KOPT-K1 (cell line): ENCODE results near the gene P2RY12.

Source experiments
- H3K27ac ChIP-seq: fragments of 200-600 bp; sonication (generic); 2 replicates; pipeline ENCODE4 v1.5.1; 2016; ENCODE audit warnings: antibody characterized with exemption, mild to moderate bottlenecking, low read depth, low read length; ENCODE audit not compliant: poor library complexity, severe bottlenecking
- H3K36me3 ChIP-seq: fragments of 200-600 bp; sonication (generic); 2 replicates; pipeline ENCODE4 v1.5.1; 2017; ENCODE audit warnings: antibody characterized with exemption, mild to moderate bottlenecking, low read length, moderate library complexity; ENCODE audit not compliant: insufficient read depth
- H3K9me3 ChIP-seq: fragments of 200-600 bp; sonication (generic); 2 replicates; pipeline ENCODE4 v1.5.1; 2017; ENCODE audit warnings: antibody characterized with exemption, low read length, mild to moderate bottlenecking; ENCODE audit not compliant: insufficient read depth, poor library complexity, severe bottlenecking

The P2RY12 gene

DNA sequence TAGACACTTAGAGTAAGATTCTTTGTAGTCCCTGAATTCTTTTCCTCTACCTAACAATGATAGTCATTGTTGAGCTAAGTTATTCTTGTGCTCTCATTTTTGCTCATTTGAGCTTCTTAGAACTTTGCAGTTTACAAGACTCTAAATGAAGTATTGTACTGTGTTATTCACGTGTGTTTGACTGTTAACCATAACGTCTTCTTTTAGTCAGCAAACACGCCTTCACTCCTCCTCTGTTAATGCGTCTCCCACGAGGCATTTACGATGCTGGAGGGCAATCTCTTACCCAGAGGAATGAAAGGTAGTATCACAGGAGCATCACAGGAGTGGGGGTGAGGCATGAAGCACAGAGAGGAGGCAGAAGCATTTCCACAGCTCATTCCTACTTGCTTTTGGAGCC, 91.4 kb downstream of the P2RY12 start:
- Histone ChIP-seq H3K9me3 (no peaks in the 10 kb centered on the region), H3K36me3 (no peaks in the 10 kb centered on the region), H3K27ac (no peak overlapping the region)

DNA sequence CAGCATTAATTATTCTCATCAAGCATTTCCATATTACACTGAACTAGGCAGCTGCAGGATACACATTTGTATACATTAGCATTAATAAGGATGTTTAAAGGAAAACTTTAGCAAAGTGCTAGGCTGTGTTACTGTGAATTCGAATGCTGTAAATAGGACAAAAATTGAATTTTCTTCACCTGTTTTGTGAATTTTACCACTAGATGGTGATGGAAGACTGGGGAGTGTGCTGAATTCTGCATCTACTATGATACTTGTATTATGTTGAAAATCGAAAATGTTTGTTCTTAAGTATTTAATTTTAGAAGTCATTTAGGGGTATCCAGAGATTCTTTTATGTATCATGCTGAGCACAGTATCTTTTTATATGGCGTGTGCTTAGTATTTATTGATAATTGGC, 93.9 kb downstream of the P2RY12 start:
- Histone ChIP-seq H3K9me3 (no peaks in the 10 kb centered on the region), H3K36me3 (no peaks in the 10 kb centered on the region), H3K27ac (no peak overlapping the region)

DNA sequence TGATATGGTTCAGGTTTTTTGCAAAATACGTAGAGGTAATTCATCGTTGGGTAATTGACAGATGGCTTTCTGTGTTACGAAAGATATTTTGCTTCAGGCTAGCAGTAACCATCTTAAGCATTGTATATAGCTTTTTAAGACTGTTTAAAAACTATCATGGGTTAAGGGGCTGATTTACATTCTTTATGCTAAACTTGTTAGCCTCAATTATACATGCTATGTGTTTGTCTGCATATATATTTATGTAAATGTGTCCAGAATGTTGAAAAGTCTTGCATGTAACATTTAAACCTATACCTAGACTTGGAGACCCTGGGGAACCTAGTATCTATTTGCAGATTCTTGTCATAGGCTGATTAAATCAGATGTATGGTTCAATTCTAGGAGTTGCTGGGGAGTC, 95.1 kb downstream of the P2RY12 start:
- Histone ChIP-seq H3K9me3 (no peaks in the 10 kb centered on the region), H3K36me3 (no peaks in the 10 kb centered on the region), H3K27ac (no peak overlapping the region)
